T47D (cell line): ENCODE data around the gene HELB.

Experiments
- DNase-seq, 2 experiments: peaks; one replicate each; pipeline versions ENCODE4 v3.0.0 to v3.0.0-alpha.2; 2011 to 2012; ENCODE audit warnings: low read depth in 1 of 2, low spot score in 1 of 2
- JUND ChIP-seq: IDR thresholded peaks from 2 replicates; pipeline ENCODE4 v1.6.1; 2012; ENCODE audit warnings: low read depth
- in situ Hi-C: cut with HindIII; loops from 2 replicates; pipeline ENCODE4 v1.10.0; 2016; ENCODE audit warnings: low sequenced_read_pairs, low pct_unique_long_range_greater_than_20kb

Gene HELB

GRCh38 chr12:66319266-66319954, 17.1 kb downstream of the HELB start:
- in situ Hi-C loops = no loop called here
- no peak for TF ChIP-seq JUND
- no peak for DNase-seq

GRCh38 chr12:66320996-66321395, 18.7 kb downstream of the HELB start:
- no peak for DNase-seq
- TF ChIP-seq JUND = no peak
- in situ Hi-C loops = no loop called here

GRCh38 chr12:66321435-66321834, 19.1 kb downstream of the HELB start:
- in situ Hi-C loops = no loop called here
- DNase-seq = no peak
- no peak for TF ChIP-seq JUND

GRCh38 chr12:66323017-66323416, 20.7 kb downstream of the HELB start:
- DNase-seq = no peak
- in situ Hi-C loops = no loop called here

DNA sequence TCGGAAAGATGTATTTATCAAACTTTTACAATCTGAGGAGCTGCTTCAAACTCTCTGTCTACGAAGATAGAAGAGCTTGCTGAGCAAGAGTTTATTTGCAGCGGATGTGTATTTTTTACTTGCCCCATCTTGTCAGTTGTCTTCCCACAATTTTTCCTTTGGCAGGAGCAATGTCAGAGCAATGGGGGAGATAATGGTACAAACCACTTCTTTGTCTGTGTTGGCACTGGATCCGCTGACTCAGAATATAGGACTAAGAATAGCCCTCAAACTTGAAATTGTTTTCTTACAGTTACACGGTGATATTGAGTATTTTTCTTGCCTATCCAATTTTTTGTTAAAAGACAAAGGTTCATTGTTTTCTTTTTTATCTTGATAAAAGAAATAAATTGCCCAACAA, 27.6 kb downstream of the HELB start:
- DNase-seq = no peak
- in situ Hi-C loops = no loop called here
- TF ChIP-seq JUND = no peak

More at GRCh38 chr12:66323017-66323416, 20.7 kb downstream of the HELB start:
- TF ChIP-seq JUND = no peak

GRCh38 chr12:66331016-66331415, 28.7 kb downstream of the HELB start:
- in situ Hi-C loops = no loop called here
- no peak for DNase-seq
- TF ChIP-seq JUND = no peak

- TF ChIP-seq JUND = no peak
- in situ Hi-C loops = no loop called here
- no peak for DNase-seq
Observed at GRCh38 chr12:66331814-66332213, 29.5 kb downstream of the HELB start.

DNA sequence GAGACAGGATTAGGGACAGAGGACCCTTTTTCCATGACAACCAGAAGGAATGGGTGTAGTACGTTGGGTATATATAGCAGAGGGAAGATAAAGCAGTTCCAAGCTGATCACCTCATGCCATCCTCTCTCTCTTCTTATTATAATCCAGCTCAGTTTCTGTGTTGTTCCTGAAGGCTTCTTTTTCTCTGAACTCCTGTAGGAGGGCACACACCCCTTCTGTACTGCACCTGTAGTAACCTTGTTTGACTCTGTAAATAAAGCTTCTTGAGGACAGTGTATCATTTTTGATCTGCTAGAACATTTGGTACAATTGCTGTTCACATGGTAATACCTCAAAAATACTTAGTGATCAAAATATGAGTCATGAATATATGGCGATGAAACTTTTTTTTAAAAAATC, 33.5 kb downstream of the HELB start:
- in situ Hi-C loops = no loop called here
- DNase-seq = no peak
- TF ChIP-seq JUND = no peak

DNA sequence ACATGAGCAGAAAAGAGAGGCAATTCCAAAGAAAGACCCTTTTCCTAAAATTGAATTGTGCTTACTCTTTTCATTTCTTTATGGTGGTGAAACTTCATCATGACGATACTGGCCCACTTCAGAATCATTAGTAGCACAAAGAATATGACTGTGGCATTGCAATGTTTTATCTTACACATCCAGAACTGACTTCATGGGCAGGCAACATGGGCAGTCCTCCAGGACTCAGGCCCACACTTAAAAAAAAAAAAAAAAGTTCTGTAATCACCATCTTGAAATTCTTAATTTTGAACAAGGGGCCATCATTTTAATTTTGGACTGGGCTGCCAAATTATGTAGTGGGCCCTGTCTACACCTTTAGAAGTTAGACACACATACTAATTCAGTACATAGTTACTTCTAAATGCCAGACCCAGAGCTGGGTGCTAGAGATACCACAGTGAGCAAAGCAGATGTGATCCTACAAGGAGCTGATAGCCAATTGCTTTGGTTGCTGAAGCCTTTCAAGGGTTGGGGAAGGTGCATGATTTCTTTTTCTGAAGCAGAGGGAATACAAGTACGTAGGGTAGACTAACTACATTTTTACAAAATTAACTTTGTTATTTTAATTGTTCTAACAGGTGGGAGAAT, 35.2 kb downstream of the HELB start:
- no peak for TF ChIP-seq JUND
- DNase-seq = no peak
- in situ Hi-C loops = no loop called here

GRCh38 chr12:66340131-66340530, 37.8 kb downstream of the HELB start:
- no peak for DNase-seq
- no peak for TF ChIP-seq JUND
- in situ Hi-C loops = no loop called here

- in situ Hi-C loops = no loop called here
- DNase-seq = no peak
- TF ChIP-seq JUND = no peak
Observed at GRCh38 chr12:66341126-66341525, 38.8 kb downstream of the HELB start.

DNA sequence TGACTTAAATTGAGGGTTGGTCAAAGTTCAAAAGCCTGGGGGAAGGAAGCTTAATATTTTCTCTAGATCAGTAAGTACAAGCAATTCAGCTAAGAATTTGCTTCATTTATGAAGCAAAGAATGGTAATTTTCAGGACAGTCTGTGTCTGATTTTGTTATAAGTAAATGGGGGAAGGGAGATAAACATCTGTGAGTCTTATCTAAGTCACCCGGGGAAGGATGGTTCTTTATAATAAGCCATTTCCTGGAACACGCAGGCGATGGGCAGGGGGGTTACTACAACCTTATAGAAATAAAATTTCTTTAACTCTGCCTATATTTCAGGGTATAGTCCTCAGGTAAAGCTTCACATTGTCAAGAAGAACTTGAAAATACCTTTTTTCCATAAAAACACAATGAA, 42.9 kb downstream of the HELB start:
- no peak for DNase-seq
- no peak for TF ChIP-seq JUND
- in situ Hi-C loops = no loop called here

DNA sequence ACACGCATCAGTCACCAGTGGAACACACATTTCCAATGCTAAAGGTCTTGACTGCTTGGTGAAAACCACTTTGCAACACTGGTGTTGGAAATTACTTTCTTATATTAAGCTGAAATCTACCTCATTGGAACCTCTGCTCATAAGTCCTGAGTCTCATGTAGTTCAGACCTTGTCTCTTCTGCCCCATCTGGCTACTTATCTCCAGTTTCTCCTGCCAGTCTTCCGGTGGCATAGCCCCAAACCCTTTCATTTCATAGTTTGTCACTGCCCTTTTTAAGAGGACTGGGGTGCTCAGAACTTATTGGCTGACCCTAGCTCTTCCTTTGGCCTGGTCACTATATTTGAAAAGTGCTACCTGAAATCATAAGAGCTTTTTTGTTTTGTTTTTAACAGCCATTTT, 43.7 kb downstream of the HELB start:
- TF ChIP-seq JUND = no peak
- in situ Hi-C loops = no loop called here
- no peak for DNase-seq

DNA sequence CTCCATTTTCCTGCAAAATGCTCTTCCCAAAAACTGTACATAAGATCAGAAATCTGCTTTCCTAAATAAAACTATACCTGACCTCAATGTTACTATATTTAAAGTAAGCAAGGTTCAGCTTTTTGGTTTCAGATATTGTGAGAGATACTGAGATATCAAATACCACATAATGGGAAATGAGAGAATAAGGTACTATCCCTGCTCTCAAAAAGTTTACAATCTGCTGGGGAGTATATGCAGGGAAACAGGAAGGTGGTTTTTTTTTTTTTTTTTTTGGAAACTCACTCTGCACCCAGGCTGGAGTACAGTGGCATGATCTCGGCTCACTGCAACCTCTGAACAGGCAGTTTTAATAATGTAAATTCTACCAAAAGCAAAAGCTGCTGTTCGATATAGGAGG, 49.0 kb downstream of the HELB start:
- TF ChIP-seq JUND = no peak
- DNase-seq = no peak
- in situ Hi-C loops = no loop called here
